ENCODE results near the gene CLK2.

The CLK2 gene

DNA sequence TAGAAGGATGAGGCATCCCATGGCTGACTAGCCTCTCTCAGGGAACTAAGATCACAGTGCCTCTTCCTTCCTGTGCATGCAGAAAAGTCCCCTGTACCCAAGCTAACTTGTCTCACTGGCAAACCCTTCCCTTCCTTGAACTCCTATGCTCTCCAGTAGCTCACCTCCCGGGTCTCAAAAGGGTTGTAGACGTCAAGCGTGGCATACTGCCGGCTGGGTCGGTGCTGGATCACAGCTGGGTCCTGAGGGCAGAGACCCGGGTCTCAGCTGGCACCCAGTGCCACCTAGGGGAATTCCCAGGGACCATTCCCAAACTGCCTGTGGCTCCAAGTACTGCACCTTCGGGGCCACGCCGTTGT, 11.8 kb downstream of the CLK2 start:
- DNase-seq (ENCODE audit: low spot score): no peak
- no peak for TF ChIP-seq CTCF (IDR thresholded peaks at IDR 0.05; ENCODE audit: extremely low read depth, insufficient read depth, missing control alignments)
- in situ Hi-C loops (cut with MboI; ENCODE audit: low pct_unique_long_range_greater_than_20kb, low sequenced_read_pairs, unreplicated experiment): loop anchor here (25.0 kb wide), 1 partner anchor 326 kb away; no protein-coding TSS in a partner anchor

- no peak for DNase-seq (ENCODE audit: low spot score)
- no peak for TF ChIP-seq CTCF (IDR thresholded peaks at IDR 0.05; ENCODE audit: extremely low read depth, insufficient read depth, missing control alignments)
- in situ Hi-C loops (cut with MboI; ENCODE audit: low pct_unique_long_range_greater_than_20kb, low sequenced_read_pairs, unreplicated experiment): loop anchor here (25.0 kb wide), 1 partner anchor 327 kb away; no protein-coding TSS in a partner anchor
Measured at GRCh38 chr1:155260276-155260675, 13.0 kb downstream of the CLK2 start.

GRCh38 chr1:155256058-155256852, 17.0 kb downstream of the CLK2 start:
- DNase-seq (ENCODE audit: low spot score): no peak
- in situ Hi-C loops (cut with MboI; ENCODE audit: low pct_unique_long_range_greater_than_20kb, low sequenced_read_pairs, unreplicated experiment): loop anchor here (25.0 kb wide), 1 partner anchor 331 kb away; no protein-coding TSS in a partner anchor
- no peak for TF ChIP-seq CTCF (IDR thresholded peaks at IDR 0.05; ENCODE audit: extremely low read depth, insufficient read depth, missing control alignments)

DNA sequence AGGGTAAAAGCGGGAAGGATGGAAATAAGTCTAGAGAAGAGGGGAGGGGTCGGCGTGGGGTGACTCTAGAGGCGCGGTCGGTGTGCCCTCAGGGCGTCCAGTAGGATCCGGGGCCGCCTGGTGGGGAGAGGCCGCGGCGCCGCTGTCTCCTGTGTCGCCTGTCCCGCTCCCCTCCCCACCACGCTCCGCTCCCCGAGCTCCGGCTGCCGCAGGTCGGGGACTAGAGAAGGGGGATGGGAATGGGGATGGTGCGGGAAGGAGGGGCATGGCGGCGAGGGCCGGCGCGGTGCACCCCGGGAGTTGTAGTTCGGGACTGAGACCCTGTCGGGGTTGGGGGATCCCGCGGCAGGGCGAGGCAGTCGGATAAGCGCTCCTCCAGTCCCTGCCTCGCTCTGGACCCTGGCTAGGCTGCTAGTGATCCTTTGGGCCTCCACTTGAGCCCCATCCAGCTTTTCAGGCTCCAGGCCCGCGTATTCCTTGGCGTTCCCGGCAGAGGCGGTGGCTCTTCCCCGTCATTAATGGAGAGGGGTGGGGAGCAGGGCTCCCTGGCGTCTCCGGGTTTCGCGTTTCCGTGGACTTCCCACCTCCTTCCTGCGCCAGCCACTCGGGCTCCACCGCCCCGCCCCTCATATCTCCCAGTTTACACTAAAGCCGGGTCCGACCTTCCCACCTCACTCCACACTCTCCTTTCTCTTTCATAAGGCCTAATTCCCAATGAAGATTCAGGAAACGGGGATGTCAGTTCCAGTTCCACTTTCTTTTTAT, 17.9 kb downstream of the CLK2 start, which contains the start of gene ENTREP3:
ENTREP3 (minus strand) TSS at position 241 of the 765 bp plus-strand sequence. CDS start 606 bp downstream, outside the sequence.
- peak; percentile 93 for DNase-seq (ENCODE audit: low spot score)
- TF ChIP-seq CTCF (IDR thresholded peaks at IDR 0.05; ENCODE audit: extremely low read depth, insufficient read depth, missing control alignments): no peak
- in situ Hi-C loops (cut with MboI; ENCODE audit: low pct_unique_long_range_greater_than_20kb, low sequenced_read_pairs, unreplicated experiment): loop anchor here (25.0 kb wide), 1 partner anchor 332 kb away; no protein-coding TSS in a partner anchor

DNA sequence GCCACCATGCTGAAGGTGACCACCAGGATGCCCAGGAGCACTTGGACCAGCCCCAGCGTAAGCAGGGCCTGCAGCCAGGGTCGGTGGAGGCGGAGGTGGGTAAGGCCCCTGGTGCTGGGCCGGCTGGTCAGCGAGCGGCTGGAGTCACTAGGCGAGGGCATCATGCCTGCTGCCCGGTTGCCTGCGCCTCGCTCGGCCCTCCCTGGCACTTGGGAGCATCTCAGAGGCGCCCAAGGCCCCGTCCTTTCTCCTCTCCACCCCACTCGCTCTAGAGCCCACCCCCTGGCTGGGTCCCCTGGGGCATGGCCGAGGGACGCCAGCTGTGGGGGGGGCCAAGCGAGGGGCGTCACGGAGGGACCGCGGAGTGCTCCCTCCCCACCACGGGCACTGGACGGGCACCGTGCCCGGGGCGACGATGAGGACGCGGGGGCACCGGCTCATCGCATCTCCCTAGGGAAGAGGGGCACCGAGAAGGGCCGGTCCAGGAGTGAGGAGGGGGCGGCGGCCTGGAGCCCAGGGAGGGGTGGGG, 18.5 kb downstream of the CLK2 start:
- in situ Hi-C loops (cut with MboI; ENCODE audit: low pct_unique_long_range_greater_than_20kb, low sequenced_read_pairs, unreplicated experiment): loop anchor here (25.0 kb wide), 1 partner anchor 333 kb away; no protein-coding TSS in a partner anchor
- no peak for TF ChIP-seq CTCF (IDR thresholded peaks at IDR 0.05; ENCODE audit: extremely low read depth, insufficient read depth, missing control alignments)
- no peak for DNase-seq (ENCODE audit: low spot score)

DNA sequence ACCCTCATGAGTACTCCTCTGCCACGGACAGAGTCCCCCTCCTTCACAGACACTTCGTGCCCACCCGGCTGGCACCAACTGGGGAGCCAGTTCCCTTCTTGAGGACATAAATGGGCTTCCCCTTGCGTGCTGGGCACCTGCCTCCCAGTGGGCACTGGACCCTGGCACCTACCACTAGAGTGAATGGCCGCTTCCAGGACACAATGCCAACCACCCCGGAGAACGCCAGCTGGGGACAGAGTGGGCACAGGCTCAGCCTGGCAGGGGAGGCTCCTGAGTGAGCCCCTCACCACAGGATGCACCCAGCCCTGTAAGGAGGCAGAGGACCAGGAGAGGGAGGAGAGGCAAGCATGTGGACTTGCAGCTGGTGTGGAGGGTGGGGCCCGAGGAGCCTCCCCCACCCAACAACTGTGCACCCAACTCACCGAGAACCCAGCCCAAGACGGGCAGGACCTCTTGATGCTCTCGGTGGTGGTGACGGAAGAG, 19.0 kb downstream of the CLK2 start:
- no peak for TF ChIP-seq CTCF (IDR thresholded peaks at IDR 0.05; ENCODE audit: extremely low read depth, insufficient read depth, missing control alignments)
- in situ Hi-C loops (cut with MboI; ENCODE audit: low pct_unique_long_range_greater_than_20kb, low sequenced_read_pairs, unreplicated experiment): loop anchor here (25.0 kb wide), 1 partner anchor 333 kb away; no protein-coding TSS in a partner anchor
- DNase-seq (ENCODE audit: low spot score): no peak

Measured in GM13977 (cell line).